ENCODE results near the gene COQ4.

Gene COQ4

GRCh38 chr9:128340691-128341434, 18.2 kb downstream of the COQ4 start:
- no peak for TF ChIP-seq CTCF (IDR thresholded peaks at IDR 0.05; ENCODE audit: extremely low read depth, insufficient read depth, missing control alignments)
- DNase-seq (ENCODE audit: low spot score), result no peak
- in situ Hi-C loops (cut with MboI; ENCODE audit: low pct_unique_long_range_greater_than_20kb, low sequenced_read_pairs, unreplicated experiment), result no loop called here

- in situ Hi-C loops (cut with MboI; ENCODE audit: low pct_unique_long_range_greater_than_20kb, low sequenced_read_pairs, unreplicated experiment), result no loop called here
- TF ChIP-seq CTCF (IDR thresholded peaks at IDR 0.05; ENCODE audit: extremely low read depth, insufficient read depth, missing control alignments), result peak; percentile 81
- peak; percentile 90 for DNase-seq (ENCODE audit: low spot score)
Observed at GRCh38 chr9:128341435-128341849, 18.8 kb downstream of the COQ4 start.

GRCh38 chr9:128342971-128343680, 20.5 kb downstream of the COQ4 start:
- in situ Hi-C loops (cut with MboI; ENCODE audit: low pct_unique_long_range_greater_than_20kb, low sequenced_read_pairs, unreplicated experiment), result no loop called here
- no peak for TF ChIP-seq CTCF (IDR thresholded peaks at IDR 0.05; ENCODE audit: extremely low read depth, insufficient read depth, missing control alignments)
- no peak for DNase-seq (ENCODE audit: low spot score)

DNA sequence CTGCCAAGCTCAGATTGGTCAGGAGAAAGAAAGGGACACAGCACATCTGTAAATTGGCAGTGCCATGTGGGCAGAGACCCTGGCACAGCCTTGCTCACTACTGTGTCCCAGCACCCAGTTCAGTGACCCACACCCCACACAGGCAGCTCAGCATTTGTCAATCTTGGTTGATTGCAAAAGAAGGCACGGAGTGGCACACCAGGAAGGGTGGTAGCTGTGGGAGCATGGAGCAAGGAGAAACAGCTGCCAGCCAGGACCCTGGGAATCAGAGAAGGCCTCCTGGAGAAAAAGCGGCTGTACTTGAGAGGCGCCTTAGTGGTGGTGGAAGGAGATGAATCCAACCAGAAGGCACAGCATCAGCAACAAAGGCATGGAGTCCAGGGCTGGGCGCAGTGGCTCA, 21.2 kb downstream of the COQ4 start:
- DNase-seq (ENCODE audit: low spot score), result no peak
- TF ChIP-seq CTCF (IDR thresholded peaks at IDR 0.05; ENCODE audit: extremely low read depth, insufficient read depth, missing control alignments), result no peak
- in situ Hi-C loops (cut with MboI; ENCODE audit: low pct_unique_long_range_greater_than_20kb, low sequenced_read_pairs, unreplicated experiment), result no loop called here

DNA sequence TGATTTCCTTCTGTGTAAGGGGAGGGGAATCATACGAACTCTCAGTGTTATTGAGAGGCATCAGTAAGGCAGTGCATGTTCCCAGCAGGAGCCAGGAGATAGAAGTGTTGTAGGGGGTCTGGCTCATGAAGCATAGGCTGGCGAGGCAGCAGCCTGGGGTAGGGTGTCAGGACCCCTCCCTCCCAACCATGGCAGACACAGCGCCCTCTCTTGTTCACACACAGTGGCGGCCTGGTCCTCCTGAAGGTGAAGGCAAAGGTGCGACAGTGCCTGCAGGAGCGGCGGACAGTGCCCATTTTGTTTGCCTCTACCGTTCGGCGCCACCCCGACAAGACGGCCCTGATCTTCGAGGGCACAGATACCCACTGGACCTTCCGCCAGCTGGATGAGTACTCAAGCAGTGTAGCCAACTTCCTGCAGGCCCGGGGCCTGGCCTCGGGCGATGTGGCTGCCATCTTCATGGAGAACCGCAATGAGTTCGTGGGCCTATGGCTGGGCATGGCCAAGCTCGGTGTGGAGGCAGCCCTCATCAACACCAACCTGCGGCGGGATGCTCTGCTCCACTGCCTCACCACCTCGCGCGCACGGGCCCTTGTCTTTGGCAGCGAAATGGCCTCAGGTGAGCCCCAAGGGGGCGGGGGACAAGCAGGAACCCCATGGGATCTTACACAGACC, 22.4 kb downstream of the COQ4 start:
- no peak for DNase-seq (ENCODE audit: low spot score)
- in situ Hi-C loops (cut with MboI; ENCODE audit: low pct_unique_long_range_greater_than_20kb, low sequenced_read_pairs, unreplicated experiment), result no loop called here
- no peak for TF ChIP-seq CTCF (IDR thresholded peaks at IDR 0.05; ENCODE audit: extremely low read depth, insufficient read depth, missing control alignments)

- in situ Hi-C loops (cut with MboI; ENCODE audit: low pct_unique_long_range_greater_than_20kb, low sequenced_read_pairs, unreplicated experiment), result no loop called here
- DNase-seq (ENCODE audit: low spot score), result no peak
- TF ChIP-seq CTCF (IDR thresholded peaks at IDR 0.05; ENCODE audit: extremely low read depth, insufficient read depth, missing control alignments), result no peak
Observed at GRCh38 chr9:128349125-128349524, 26.5 kb downstream of the COQ4 start.

Measured in GM13977 (cell line).